BJ (cell line): Measurements from ENCODE around the gene NRCAM. TPM values are rescaled to one million over a fixed set of nuclear protein-coding genes. Genes with fewer than 3 reads are reported as not detected.

Source experiments
- CTCF ChIA-PET: fragments of 350-600 bp; formaldehyde crosslinking; extraction: SDS; loops from one replicate; lab custom pipeline; 2021; ENCODE audit warnings: antibody characterized with exemption, inconsistent platforms; lab: Yijun Ruan, JAX
- POLR2A ChIA-PET: fragments of 300-600 bp; sonication (Branson Sonifier 250); formaldehyde crosslinking; extraction: SDS; loops from one replicate; lab custom pipeline; 2021; ENCODE audit warnings: antibody characterized with exemption; lab: Charles Lee
- DNase-seq: peaks from one replicate; pipeline ENCODE4 v3.0.0-alpha.2; 2011; ENCODE audit warnings: low read depth
- H3K27me3 ChIP-seq: 2 replicates; pipeline ENCODE4 v1.6.0; 2011; ENCODE audit warnings: low read length; ENCODE audit not compliant: control insufficient read depth, insufficient read depth
- H3K36me3 ChIP-seq: 2 replicates; pipeline ENCODE4 v1.5.1; 2011; ENCODE audit warnings: low read length; ENCODE audit not compliant: control insufficient read depth, insufficient read depth
- H3K4me3 ChIP-seq: 2 replicates; pipeline ENCODE4 v1.5.1; 2011; ENCODE audit warnings: low read depth, mild to moderate bottlenecking, control low read depth, low read length
- CTCF ChIP-seq: IDR thresholded peaks from 2 replicates; pipeline ENCODE4 v1.5.1; 2011; ENCODE audit warnings: low read depth, mild to moderate bottlenecking, control low read depth, inconsistent platforms, low read length, moderate library complexity; ENCODE audit not compliant: insufficient read depth
- polyA plus RNA-seq: library from polyadenylated mRNA; depleted of rRNA; stranded (reverse); fragments of >200 nt; gene quantifications from 2 replicates; pipeline ENCODE4 v1.2.3, GENCODE V29; 2011

Gene NRCAM
- polyA plus RNA-seq, 1 experiment: 1.1 TPM

DNA sequence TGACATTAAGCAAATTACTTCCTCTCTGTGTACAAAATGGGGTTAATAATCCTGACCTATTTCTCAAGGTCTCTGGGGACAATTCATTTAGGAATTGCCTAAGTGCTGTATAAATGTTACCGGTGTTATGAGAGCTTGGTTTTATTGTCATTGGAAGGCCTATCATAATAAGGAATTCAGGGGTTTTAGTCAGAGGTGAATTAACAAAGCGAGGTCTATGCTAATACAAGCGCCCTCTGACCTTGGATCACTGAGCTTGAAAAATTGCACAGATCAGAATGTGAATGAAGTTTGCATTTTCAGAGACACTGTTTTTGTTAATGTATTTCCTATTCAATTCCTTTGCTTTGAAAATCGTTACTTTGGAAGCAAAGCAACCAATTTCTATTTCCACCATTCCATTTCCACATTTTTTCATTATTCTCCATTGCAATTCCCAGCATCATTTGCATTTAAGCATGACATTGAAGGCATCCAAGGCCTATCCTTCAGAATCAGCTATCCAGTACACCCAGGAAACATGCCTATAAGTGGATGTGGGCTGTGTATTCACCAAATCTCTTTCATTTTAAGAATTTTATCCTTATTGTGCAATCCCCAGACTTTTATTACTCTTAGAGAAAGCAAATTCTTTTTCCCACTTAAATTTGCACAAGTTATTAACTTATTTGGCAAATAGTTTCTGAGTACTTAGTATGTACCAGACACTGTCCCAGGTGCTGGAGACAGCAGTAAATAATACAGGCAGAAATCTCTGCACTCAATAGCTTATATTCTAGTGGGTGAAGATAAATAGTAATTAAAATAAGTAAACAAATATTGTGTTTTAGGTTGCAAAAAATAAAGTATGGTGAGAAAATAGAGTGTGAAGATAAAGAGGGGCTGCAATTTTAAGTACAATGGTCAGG lies 133.1 kb downstream of the NRCAM start:
- DNase-seq: no peak
- TF ChIP-seq CTCF: no peak
- H3K27me3 ChIP-seq: peaks cover 2% of the 10 kb centered on the region; the same call in 1 of the 2 replicates
- ChIA-PET CTCF (no interaction called here), POLR2A (no interaction called here)
- H3K4me3 ChIP-seq: no peak overlapping the region
- H3K36me3 ChIP-seq: no peaks in the 10 kb centered on the region

- CTCF ChIA-PET: no interaction called here
These were observed 134.2 kb downstream of the NRCAM start for GRCh38 chr7:108322046-108322445.

DNA sequence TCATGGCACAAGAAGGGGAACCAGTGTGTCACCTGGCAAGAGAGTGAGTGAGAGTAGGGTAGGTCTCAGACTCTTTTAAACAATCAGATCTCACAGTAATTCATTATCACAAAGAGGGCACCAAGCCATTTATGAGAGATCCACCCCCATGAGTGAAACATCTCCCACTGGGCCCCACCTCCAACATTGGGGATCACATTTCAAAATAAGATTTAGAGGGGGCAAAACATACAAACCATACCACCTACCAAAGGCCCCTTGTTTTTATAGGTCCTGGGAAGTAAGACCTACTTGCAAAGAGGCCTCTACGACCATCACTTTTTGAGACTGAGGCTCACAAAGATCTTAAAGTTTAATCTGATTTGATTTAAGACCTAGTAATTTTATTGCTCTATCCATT lies 134.9 kb downstream of the NRCAM start:
- H3K36me3 ChIP-seq: no peaks in the 10 kb centered on the region
- TF ChIP-seq CTCF: no peak
- ChIA-PET CTCF (no interaction called here), POLR2A (no interaction called here)
- H3K27me3 ChIP-seq: peaks cover 1% of the 10 kb centered on the region; the same call in 1 of the 2 replicates
- no peak overlapping the region for H3K4me3 ChIP-seq
- no peak for DNase-seq

More at GRCh38 chr7:108322046-108322445, 134.2 kb downstream of the NRCAM start:
- Histone ChIP-seq H3K27me3 (peaks cover 2% of the 10 kb centered on the region; the same call in 1 of the 2 replicates), H3K36me3 (no peaks in the 10 kb centered on the region), H3K4me3 (no peak overlapping the region)
- POLR2A ChIA-PET: no interaction called here
- no peak for TF ChIP-seq CTCF
- no peak for DNase-seq

DNA sequence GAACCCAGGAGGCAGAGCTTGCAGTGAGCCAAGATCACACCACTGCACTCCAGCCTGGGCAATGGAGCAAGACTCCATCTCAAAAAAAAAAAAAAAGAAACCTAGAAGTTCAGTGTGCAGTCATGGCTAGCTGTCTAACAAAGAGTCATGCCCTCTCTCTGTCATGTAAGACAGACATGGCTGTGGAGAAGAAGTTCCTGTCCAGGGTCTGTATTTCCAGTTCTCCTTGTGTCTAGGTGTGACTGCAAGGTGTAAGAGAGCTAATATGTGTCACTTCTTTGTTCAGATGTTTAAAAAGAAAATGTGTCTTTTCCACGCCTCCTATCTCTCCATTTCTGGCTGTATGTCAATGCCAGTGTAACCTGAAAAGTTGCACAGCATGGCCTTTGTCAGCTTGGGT lies 139.5 kb downstream of the NRCAM start:
- Histone ChIP-seq H3K36me3 (no peaks in the 10 kb centered on the region), H3K27me3 (no peaks in the 10 kb centered on the region), H3K4me3 (no peak overlapping the region)
- CTCF ChIA-PET: no interaction called here
- DNase-seq: no peak
- POLR2A ChIA-PET: no interaction called here
- TF ChIP-seq CTCF: no peak

DNA sequence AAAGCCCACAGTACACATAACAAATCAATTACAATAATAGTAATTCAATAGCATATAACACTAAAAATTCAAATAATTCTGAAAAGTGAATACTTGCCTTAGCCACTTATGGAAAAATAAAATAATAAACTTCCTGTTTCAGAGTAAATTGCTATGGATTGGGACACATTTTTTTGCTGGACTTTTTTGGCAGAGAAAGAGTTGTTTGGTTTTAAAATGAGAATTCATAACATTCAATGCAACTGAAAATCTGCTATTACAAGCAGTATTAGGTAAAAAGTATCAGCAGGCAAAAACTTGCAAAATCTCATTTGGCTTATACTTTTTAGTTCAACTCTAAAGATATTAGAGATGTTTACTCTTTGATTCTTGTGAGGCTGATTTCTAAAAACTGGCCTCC lies 141.7 kb downstream of the NRCAM start:
- H3K27me3 ChIP-seq: no peaks in the 10 kb centered on the region
- no peak for TF ChIP-seq CTCF
- ChIA-PET POLR2A (no interaction called here), CTCF (no interaction called here)
- no peak overlapping the region for H3K4me3 ChIP-seq
- H3K36me3 ChIP-seq: no peaks in the 10 kb centered on the region
- DNase-seq: no peak
